LNCaP clone FGC (cell line): ENCODE measurements around the gene POC1B.
A peak's percentile ranks its signal among the peaks of the same experiment; 100 is the strongest.

Experiments used
- DNase-seq: peaks from one replicate; pipeline ENCODE4 v3.0.0-alpha.2; 2011; ENCODE audit warnings: low read depth
- H3K4me3 ChIP-seq: 2 replicates; pipeline ENCODE4 v1.5.1; 2011; ENCODE audit warnings: mild to moderate bottlenecking, low read depth, low read length, control low read depth
- TF ChIP-seq, protein P1 (sequence below): IDR thresholded peaks from 2 replicates; pipeline ENCODE4 v1.5.1; 2012; ENCODE audit warnings: mild to moderate bottlenecking; ENCODE audit not compliant: control insufficient read depth, insufficient read depth; ENCODE audit errors: extremely low read depth

POC1B gene

GRCh38 chr12:89523843-89524540 lies 1.9 kb downstream of the POC1B start:
- no peak for DNase-seq
- TF ChIP-seq, protein P1, sequence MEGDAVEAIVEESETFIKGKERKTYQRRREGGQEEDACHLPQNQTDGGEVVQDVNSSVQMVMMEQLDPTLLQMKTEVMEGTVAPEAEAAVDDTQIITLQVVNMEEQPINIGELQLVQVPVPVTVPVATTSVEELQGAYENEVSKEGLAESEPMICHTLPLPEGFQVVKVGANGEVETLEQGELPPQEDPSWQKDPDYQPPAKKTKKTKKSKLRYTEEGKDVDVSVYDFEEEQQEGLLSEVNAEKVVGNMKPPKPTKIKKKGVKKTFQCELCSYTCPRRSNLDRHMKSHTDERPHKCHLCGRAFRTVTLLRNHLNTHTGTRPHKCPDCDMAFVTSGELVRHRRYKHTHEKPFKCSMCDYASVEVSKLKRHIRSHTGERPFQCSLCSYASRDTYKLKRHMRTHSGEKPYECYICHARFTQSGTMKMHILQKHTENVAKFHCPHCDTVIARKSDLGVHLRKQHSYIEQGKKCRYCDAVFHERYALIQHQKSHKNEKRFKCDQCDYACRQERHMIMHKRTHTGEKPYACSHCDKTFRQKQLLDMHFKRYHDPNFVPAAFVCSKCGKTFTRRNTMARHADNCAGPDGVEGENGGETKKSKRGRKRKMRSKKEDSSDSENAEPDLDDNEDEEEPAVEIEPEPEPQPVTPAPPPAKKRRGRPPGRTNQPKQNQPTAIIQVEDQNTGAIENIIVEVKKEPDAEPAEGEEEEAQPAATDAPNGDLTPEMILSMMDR, result no peak

GRCh38 chr12:89523393-89523792 lies 2.5 kb downstream of the POC1B start:
- TF ChIP-seq, protein P1, result no peak
- DNase-seq, result no peak
- H3K4me3 ChIP-seq, result no peak overlapping the region

More at GRCh38 chr12:89523843-89524540, 1.9 kb downstream of the POC1B start:
- H3K4me3 ChIP-seq, result peak overlapping the region; percentile 87

DNA sequence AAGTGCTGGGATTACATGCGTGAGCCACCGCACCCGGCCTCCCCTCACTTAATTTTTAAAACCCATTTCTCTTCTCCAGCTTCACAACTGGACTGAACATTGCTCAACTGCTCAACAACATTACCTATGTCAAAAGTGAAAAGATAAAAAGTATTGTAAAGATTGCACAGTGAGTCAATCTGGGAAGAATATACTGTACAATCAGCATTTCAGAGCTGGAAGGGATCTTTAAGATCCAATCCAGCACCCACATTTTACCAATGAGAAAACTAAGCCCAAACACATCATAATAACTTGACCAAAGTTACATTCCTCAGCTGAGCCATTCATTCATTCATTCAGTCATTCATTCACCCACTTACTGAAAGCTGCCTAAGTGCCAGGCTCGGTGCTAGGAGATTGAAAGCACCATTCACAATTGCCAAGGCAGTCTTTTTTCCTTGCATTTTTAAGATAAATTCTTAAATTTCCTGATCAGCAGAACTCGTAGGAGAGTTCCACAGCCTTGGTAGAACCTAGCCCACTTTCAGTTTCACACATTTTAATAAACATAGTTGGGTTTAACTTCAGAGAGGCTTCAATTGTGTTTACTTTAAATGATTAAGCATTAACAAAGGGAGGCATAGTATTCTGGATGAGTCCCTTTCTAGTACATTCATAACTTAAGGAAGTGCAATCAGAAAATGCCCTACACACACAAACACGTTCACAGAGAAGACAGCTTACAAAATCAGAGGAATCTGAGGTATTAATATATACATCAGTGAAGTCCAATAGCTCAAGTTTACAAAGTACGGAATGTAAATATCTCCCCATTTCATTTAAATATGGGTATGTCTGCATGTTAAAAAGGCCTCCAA lies 4.3 kb downstream of the POC1B start:
- TF ChIP-seq, protein P1, result no peak
- no peak overlapping the region for H3K4me3 ChIP-seq
- DNase-seq, result no peak

DNA sequence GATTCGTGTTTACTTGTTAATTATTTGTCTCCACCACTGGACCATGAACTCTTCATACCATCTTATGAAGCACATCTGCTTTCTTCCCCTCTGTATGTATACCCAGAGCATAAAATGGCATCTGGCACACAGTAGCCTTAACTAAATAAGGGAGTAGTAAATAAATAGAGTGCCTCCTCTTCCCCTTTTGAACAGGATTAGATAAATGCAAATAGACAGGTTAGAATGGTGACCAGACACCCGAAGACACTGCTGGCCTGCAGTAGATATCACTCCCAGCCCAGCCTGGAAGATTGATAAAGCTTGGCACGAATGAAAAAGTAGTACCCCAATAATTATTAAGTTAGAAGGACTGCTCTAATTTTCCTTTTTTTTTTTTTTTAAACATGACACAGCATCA lies 8.1 kb downstream of the POC1B start:
- no peak for DNase-seq
- TF ChIP-seq, protein P1, result no peak
- H3K4me3 ChIP-seq, result no peak overlapping the region

DNA sequence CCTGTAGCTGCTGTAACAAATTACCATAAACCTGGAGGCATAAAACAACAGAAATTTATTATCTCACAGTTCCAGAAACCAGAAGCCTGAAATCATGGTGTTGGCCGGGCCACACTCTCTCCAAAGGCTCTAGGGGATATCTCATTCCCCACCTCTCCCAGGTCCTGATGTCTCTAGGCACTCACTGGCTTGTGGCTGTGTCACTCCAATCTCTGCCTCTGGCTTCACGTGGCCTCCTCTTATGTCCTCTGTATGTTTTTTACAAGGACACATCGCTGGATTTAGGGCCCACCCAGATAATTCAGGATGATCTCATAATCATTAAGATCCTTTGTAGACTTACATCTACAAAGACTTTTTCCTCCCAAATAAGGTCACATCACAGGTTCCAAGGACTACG lies 9.2 kb downstream of the POC1B start:
- no peak overlapping the region for H3K4me3 ChIP-seq
- DNase-seq, result no peak
- TF ChIP-seq, protein P1, result no peak

GRCh38 chr12:89514751-89515150 lies 11.1 kb downstream of the POC1B start:
- no peak for DNase-seq
- H3K4me3 ChIP-seq, result no peak overlapping the region
- TF ChIP-seq, protein P1, result no peak

- TF ChIP-seq, protein P1, result no peak
- no peak overlapping the region for H3K4me3 ChIP-seq
- no peak for DNase-seq
Measured at GRCh38 chr12:89513544-89513943, 12.3 kb downstream of the POC1B start.
